Nephron (organoid): Measurements from ENCODE around the gene FIBP.

Experiments used
- H3K27ac Mint-ChIP-seq, 3 experiments: 2 replicates each; pipeline ENCODE4 v1.8.0; 2020; ENCODE audit warnings: mixed read lengths in 3 of 3, mild to moderate bottlenecking in 2 of 3, moderate library complexity in 1 of 3
- H3K27me3 Mint-ChIP-seq: 2 replicates; pipeline ENCODE4 v1.8.0; 2021; ENCODE audit warnings: low read depth, mild to moderate bottlenecking, moderate library complexity, mixed read lengths
- H3K36me3 Mint-ChIP-seq: 2 replicates; pipeline ENCODE4 v1.8.0; 2020; ENCODE audit warnings: low read depth, mixed read lengths
- H3K4me1 Mint-ChIP-seq: 2 replicates; pipeline ENCODE4 v1.8.0; 2020; ENCODE audit warnings: mixed read lengths
- H3K4me3 Mint-ChIP-seq, 3 experiments: 2 replicates each; pipeline ENCODE4 v1.8.0; 2020; ENCODE audit warnings: mild to moderate bottlenecking in 3 of 3, mixed read lengths in 3 of 3, moderate library complexity in 2 of 3
- H3K9me3 Mint-ChIP-seq: 2 replicates; pipeline ENCODE4 v1.8.0; 2020; ENCODE audit warnings: mixed read lengths
- TF ChIP-seq, protein P1 (sequence below), 3 experiments: fragments of 200-600 bp; sonication (generic); IDR thresholded peaks; one replicate each; pipeline ENCODE4 v1.5.0; 2021; ENCODE audit warnings: antibody characterized with exemption in 3 of 3; ENCODE audit not compliant: unreplicated experiment in 3 of 3

Gene FIBP

DNA sequence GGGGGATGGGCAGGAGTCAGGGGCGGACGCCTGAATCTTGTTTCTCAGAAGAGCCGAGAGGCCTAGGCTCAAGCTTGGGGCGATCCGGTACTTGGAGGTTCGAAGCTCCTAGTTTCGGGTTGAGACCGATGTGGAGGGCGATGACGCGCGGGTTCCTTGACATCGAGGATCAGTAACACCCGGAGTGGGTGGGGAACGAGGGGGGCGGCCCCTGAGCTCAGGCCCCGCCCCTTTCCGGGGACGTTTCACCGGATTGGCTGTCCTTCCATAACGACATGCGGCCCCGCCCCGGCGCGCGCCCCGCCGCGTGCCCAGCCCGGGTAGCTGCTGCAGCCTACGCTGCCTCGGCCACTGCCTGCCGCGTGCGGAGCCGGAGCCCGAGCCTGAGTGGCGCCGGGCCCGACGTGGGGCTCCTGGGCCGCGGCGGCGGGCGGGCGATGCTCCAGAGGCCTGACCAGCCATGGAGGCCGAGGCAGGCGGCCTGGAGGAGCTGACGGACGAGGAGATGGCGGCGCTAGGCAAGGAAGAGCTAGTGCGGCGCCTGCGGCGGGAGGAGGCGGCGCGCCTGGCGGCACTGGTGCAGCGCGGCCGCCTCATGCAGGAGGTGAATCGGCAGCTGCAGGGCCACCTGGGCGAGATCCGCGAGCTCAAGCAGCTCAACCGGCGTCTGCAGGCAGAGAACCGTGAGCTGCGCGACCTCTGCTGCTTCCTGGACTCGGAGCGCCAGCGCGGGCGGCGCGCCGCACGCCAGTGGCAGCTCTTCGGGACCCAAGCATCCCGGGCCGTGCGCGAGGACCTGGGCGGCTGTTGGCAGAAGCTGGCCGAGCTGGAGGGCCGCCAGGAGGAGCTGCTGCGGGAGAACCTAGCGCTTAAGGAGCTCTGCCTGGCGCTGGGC is 2.3 kb upstream of the FIBP start, which contains the start of gene CCDC85B:
TSS of gene CCDC85B (plus strand) at position 350 of the 895 bp plus-strand sequence. CDS start at position 461, 111 bp downstream.
- H3K36me3 Mint-ChIP-seq = peaks cover 7% of the 10 kb centered on the region
- peak within 1 kb of the TSS; percentile 88 to 92 (median 90) for H3K4me3 Mint-ChIP-seq
- H3K4me1 Mint-ChIP-seq = peaks cover 42% of the 10 kb centered on the region
- peak within 1 kb of the TSS; percentile 92 to 98 (median 97) for H3K27ac Mint-ChIP-seq
- H3K9me3 Mint-ChIP-seq = no peaks in the 10 kb centered on the region
- TF ChIP-seq, protein P1, sequence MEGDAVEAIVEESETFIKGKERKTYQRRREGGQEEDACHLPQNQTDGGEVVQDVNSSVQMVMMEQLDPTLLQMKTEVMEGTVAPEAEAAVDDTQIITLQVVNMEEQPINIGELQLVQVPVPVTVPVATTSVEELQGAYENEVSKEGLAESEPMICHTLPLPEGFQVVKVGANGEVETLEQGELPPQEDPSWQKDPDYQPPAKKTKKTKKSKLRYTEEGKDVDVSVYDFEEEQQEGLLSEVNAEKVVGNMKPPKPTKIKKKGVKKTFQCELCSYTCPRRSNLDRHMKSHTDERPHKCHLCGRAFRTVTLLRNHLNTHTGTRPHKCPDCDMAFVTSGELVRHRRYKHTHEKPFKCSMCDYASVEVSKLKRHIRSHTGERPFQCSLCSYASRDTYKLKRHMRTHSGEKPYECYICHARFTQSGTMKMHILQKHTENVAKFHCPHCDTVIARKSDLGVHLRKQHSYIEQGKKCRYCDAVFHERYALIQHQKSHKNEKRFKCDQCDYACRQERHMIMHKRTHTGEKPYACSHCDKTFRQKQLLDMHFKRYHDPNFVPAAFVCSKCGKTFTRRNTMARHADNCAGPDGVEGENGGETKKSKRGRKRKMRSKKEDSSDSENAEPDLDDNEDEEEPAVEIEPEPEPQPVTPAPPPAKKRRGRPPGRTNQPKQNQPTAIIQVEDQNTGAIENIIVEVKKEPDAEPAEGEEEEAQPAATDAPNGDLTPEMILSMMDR (IDR thresholded peaks at IDR 0.05; ENCODE audit: unreplicated experiment in 3 of 3) = peak in 2 of 3 experiments; percentile 14 to 46
- H3K27me3 Mint-ChIP-seq = peaks cover 14% of the 10 kb centered on the region

DNA sequence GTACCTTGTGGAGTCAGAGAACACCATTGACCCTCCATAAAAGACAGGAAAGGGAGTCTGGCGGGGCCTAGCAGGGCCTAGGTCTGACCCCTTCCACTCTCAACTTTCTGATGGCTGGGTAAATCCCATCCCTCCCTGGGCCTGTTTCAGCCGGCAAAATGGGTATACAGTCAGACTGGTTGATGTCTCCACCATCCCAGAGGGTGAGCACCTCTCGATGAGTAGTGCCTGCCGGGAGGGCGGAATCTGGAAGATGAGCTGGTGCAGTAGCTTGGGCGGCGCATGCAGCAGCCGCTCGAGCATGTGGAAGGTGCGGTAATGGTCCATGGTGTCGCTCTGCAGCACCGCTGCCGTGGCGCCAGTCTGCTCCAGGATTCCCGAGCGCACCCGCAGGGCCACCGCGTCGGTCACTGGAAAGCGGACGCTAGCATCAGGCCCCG is 528 bp downstream of the FIBP start:
- Mint-ChIP-seq H3K9me3 (no peaks in the 10 kb centered on the region), H3K4me1 (peaks cover 41% of the 10 kb centered on the region), H3K27ac (peak overlapping the region; percentile 92 to 98 (median 97)), H3K36me3 (peaks cover 21% of the 10 kb centered on the region), H3K27me3 (peaks cover 5% of the 10 kb centered on the region), H3K4me3 (peak overlapping the region; percentile 88 to 92 (median 90))
- TF ChIP-seq, protein P1 (IDR thresholded peaks at IDR 0.05; ENCODE audit: unreplicated experiment in 3 of 3) = no peak

DNA sequence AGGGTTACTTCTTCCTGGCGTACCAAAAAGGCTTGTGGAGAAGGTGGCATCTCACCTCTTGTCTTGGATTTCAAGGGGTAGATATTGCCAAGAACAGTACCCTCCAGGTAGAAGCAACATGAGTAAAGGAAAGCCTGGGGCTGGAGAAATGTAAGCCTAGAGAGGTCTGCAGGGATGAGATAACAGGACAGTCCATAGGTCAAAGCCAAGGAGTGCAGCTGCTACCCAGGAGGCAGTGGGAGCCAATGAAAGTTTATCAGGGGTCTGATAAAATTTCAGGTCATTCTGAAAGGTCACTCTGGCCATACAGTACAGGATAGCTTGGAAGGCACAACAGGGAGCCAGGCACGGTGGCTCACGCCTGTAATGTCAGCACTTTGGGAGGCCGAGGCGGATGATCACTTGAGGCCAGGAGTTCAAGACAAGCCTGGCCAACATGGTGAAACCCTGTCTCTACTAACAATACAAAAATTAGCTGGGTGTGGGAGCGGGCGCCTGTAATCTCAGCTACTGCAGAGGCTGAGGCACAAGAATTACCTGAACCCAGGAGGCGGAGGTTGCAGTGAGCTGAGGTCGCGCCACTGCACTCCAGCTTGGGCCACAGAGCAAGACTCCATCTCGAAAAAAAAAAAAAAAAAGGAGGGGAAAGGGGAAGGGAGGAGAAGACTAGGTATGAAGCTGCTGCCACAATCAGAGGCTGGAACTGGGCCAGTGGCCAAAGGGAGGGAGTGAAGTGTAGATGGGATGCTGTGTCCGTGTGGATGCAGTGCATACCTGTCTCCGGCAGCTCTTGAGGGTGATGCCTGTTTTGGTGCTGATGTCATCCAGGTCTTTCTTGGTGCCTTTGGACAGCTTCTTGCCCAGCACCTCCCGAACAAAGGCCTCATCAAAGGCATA is 1.2 kb downstream of the FIBP start:
- Mint-ChIP-seq H3K4me3 (peak overlapping the region; percentile 88 to 92 (median 90)), H3K36me3 (peaks cover 25% of the 10 kb centered on the region), H3K4me1 (peaks cover 34% of the 10 kb centered on the region), H3K9me3 (no peaks in the 10 kb centered on the region), H3K27me3 (peaks cover under 1% of the 10 kb centered on the region), H3K27ac (peak overlapping the region; percentile 92 to 98 (median 97))
- TF ChIP-seq, protein P1 (IDR thresholded peaks at IDR 0.05; ENCODE audit: unreplicated experiment in 3 of 3) = no peak

DNA sequence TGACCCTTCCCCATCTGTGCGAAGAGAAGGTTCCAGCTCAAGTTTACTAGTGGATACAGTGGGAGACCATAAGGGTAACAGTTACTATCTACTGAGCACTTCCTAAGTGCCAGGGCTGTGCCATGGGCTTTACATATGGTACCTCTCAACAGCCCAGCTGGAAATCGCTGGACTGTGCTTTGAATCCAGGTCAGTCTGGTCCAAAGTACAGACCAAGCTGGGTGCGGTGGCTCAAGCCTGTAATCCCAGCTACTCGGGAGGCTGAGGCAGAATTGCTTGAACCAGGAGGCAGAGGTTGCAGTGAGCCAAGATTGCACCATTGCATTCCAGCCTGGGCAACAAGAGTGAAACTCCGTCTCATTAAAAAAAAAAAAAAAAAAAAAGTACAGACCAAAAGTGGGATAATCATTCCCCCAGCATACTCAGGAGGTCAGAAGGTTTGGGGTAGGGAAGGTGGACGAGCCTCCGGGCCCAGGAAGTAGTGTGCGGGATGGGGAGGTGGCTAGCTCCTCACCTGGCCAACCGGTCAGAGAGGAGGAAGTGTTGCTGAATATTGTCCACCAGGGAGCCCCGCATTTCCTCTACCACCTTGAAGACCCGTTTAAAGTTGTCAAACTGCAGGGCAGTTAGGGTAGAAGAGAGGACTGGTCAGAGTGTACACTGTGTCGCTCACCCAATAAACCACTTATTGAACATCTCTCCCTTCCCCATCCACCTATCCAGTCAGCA is 2.3 kb downstream of the FIBP start:
- H3K27me3 Mint-ChIP-seq = no peaks in the 10 kb centered on the region
- TF ChIP-seq, protein P1 (IDR thresholded peaks at IDR 0.05; ENCODE audit: unreplicated experiment in 3 of 3) = no peak

DNA sequence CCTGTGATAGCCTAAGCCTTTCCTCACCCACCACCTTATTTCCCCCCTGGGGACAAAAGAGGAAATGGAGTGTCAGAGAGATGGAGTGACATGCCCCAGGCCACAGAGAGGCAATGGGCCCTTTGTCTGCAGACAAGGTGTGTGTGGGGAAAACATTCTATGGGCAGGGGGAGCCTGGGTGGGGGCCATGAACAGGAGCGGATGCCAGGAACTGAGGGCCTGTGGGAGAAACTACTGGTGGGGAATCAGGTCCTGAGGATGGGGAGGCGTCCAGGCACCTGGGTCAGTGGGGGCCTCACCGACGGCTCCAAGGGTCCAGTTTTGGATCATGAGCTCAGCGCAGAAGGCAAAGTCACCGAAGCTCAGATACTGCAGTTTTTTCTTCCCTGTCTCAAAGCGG is 3.0 kb downstream of the FIBP start:
- Mint-ChIP-seq H3K27me3 (no peaks in the 10 kb centered on the region), H3K36me3 (peaks cover 25% of the 10 kb centered on the region), H3K4me1 (peaks cover 29% of the 10 kb centered on the region), H3K9me3 (no peaks in the 10 kb centered on the region), H3K27ac (no peak overlapping the region), H3K4me3 (no peak overlapping the region)
- TF ChIP-seq, protein P1 (IDR thresholded peaks at IDR 0.05; ENCODE audit: unreplicated experiment in 3 of 3) = no peak

More for the DNA sequence above, 2.3 kb downstream of the FIBP start:
- no peak overlapping the region for H3K27ac Mint-ChIP-seq
- H3K4me3 Mint-ChIP-seq = peak overlapping the region; percentile 88 to 92 (median 90)
- peaks cover 31% of the 10 kb centered on the region for H3K4me1 Mint-ChIP-seq
- peaks cover 25% of the 10 kb centered on the region for H3K36me3 Mint-ChIP-seq
- no peaks in the 10 kb centered on the region for H3K9me3 Mint-ChIP-seq
